NCI-H1105 treated with DMSO at 0.1 percent for 48 hours (cell line): ENCODE data around the gene OSCAR.
"Not testable (repeated sequence)": the region's sequence is repeated elsewhere in the genome, so short reads cannot be mapped to it uniquely, and the experiment has no call there.

Experiments used
- DNase-seq: peaks from one replicate; lab custom pipeline; 2025; lab: John Stamatoyannopoulos, UW

The OSCAR gene

DNA sequence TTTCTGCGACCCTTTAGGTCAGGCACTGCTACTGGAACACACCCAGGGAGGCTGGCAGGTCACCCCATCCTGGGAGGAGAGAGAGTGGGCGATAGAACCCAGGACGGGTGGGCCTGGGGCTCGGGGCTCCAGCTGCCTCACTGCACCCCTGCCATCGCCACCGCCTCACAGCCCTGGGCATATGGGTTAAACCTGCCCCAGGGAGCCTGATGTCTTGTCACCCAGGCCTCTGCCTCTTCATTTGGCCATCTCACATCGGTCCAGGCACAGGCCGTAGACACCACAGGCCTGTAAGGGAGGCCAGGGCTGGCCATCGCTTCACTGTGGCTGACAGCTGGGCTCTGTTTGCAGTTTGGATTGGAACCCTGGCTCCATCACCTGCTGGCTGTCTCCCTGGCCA lies 25.1 kb upstream of the OSCAR start:
- no peak for DNase-seq

DNA sequence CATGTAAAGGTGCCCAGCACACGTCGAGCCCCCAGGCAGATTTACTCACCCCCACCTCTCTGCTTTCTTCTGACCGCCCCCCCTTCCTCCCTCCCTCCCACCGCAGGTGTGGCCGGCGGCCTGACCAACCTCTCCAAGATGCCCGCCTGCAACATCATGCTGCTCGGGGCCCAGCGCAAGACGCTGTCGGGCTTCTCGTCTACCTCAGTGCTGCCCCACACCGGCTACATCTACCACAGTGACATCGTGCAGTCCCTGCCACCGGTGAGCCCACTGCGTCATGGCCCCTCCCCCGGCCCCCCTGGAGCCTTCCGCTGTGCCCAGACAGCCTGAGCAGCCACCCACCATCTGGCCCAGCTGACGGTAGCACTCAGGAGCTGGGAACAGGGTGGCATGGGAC lies 23.8 kb upstream of the OSCAR start:
- DNase-seq: no peak

DNA sequence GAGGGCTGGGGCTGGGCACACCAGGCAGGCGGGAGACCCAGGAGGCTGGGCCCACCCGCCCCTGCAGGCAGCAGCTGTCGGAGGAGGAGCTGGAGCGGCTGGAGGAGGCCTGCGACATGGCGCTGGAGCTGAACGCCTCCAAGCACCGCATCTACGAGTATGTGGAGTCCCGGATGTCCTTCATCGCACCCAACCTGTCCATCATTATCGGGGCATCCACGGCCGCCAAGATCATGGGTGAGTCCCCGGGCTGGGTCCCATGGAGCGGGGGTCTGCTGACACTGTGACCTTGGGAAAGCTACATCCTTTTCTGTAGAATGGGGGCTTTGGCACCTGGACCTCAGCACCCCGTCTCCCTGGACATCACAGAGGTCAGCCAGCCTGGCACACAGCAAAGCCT lies 23.1 kb upstream of the OSCAR start:
- no peak for DNase-seq

DNA sequence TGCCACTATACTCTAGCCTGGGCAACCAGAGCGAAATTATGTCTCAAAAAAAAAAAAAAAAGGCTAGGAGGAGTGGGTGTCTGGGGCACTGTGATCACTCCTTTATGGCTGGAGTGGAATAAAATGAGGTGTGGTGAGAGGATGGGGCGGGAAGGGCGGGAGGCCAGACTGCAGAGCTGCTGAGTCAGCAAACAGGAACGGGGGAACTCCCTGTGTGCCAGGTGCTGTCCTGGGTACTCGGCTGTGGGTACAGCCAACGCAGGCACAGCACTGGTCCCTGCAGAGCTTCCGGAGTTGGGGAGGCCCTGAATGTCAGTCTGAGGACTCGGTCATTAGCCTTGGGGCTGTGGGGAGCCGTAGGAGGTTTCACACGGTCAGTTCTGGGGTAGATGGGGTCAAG lies 20.7 kb upstream of the OSCAR start:
- DNase-seq: no peak

DNA sequence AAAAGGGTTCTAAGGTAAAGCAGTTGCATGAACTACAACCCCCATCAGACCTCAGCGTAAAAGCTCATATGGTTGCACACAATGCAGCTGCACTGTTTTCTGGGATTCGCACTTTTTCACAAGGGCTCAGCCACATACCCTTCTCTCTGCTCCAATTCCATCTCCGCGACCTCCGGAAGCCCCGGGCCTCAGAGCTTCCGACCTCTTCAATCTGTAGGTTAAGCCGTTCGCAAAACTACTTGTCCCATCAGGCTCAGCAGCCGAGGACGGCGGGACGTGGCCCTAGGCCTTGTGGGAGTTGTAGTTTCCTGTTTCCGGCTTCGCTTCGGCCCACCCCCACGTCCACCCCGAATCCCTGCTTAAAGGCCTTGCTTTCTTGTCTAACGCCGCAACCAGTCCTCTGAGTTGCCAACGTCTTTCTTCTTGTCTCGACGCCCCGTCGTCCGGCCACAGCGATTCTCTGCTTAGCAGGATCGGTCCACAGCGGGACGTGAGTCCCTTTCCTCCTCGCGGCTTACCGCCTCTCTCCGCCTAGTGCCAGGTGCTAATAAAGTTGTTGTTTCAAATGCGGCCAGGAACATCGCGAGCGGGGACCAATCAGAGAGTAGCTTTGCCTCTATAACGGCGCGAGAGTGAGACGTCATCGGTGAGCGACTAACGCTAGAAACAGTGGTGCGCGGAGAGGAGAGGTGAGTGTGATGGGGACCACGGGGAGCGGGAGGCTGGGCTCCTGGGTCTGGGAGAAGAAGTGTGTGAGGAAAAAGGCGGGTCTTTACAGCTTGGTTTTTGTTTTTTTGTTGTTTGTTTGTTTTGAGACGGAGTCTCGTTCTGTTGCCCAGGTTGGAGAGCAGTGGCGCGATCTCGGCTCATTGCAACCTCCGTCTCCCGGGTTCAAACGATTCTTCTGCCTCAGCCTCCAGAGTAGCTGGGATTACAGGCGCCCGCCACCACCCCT lies 14.8 kb upstream of the OSCAR start, which contains the start of the genes PRPF31 and TFPT:
Gene PRPF31 (plus strand): TSS at position 646 of the 955 bp plus-strand sequence. CDS start 2,525 bp downstream, outside the sequence.
Gene TFPT (minus strand): TSS at position 549 of the 955 bp plus-strand sequence. CDS start 388 bp downstream, at position 161.
- DNase-seq: peak; percentile 98

DNA sequence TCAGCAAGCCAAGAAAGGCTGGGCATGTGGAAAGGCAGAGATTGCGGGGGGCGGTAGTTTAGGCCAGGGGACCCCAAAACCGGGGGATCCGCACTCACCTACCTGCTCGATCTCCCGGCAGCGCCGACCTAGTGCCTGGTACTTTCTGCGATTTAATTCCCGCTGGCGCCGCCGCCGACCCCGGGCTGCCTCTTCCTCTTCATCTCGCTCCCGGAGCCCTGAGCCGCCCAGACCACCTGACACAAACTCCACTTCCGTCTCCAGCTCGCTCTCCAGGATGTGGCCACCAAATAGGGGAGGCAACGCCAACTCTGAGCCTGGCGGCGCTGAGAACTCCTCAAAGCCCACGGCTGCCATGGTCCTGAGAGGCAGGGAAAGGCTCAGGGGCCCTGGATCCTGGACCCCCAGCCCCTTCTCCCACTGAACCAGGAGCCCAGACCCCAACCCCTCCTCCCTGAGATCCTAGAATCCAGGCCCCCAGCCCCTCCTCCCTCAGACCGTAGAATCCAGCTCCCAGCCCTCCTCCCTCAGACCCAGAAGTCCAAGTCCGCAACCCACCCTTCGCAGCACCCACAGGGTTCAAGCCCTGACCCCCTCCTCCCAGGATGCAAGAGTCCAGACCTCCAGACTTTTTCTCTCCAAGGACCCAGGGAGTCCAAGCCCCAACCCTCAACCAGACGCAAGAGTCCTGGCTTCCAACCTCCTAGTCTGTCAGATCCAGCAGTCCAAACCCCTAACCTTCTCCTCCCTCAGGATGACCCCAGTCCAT lies 13.9 kb upstream of the OSCAR start:
- DNase-seq: peak; percentile 19

DNA sequence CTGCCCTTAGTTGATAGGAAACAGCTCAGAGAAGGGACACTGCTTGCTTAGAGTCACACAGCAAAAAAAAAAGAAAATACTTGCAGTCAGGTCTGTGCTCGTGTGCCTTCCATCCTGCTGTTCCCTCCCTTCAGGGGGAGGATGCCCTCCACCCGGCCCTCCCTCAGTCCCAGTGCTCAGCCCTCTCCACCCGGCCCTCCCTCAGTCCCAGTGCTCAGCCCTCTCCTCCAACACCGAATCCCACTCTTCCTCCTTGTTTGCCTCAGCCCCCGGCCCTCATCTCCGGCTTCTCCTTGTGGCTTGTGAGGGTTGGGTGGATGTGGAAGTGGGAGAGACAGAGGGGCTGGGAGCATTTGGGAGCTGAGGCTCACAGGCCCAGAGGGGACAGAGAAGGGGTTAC lies 9.0 kb upstream of the OSCAR start:
- no peak for DNase-seq

DNA sequence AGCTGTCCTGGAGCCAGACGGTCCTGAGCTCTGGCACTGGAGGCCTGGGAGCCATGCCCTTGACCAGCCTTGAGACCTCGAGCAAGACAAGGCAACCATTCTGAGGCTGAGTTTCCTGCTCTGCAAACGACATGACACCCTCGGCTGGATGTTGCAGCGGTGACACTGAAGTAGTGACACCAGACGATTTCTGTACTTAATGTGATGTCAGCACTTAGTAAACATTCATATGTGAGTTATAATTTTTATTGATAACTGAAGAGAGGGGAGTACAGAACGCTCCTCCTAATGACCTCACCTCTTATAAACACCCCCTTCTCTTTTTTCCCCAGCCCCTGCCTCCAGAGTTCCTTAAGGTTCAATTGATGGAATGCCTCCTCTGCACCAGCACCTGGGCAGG lies 7.9 kb upstream of the OSCAR start:
- no peak for DNase-seq

DNA sequence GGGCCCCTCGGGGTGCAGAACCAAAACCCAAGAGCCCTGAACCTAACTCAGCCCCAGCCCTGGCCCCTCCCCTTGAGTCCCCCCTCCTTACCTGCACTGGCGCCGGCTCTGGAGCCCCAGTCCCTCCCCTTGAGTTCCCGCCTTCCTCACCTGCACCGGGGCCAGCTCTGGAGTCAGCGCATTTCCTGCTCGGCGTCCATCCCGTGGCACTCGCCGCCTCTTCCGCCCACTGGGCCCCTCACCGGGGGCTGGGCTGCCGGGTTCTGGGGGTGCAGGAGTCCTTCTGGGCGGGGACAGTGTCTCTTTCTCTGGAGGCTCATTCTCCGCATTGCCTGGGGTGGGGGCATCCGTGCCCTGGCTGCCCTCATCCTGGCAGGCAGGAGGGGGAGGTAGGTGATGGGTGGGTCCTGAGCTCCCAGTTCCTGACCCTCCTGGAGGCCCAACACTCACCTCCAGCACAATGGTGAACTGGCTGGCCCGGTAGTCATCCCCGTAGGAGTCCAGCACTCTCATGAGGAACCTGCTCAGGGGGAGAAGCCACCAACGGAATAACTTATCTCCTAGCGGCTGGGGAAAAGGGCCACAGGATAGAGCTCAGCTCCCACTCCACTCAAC lies 7.4 kb upstream of the OSCAR start:
- no peak for DNase-seq

DNA sequence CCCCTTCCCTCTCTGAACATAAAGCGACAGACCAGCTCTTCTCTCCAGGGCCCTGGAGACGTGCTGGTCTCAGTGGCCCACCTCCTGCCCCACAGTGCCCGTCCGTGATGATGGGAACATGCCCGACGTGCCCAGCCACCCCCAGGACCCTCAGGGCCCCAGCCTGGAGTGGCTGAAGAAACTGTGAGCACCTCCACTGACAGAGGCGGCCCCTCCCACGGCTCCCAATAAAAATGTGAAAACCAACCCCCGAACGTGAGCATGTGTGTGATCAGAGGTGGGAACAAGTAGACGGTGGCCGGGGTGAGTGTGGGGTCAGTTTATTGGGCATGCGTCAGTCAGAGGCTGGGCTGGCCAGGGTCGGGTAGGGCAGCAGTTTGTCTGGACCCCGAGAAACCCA lies 6.1 kb upstream of the OSCAR start:
- no peak for DNase-seq

DNA sequence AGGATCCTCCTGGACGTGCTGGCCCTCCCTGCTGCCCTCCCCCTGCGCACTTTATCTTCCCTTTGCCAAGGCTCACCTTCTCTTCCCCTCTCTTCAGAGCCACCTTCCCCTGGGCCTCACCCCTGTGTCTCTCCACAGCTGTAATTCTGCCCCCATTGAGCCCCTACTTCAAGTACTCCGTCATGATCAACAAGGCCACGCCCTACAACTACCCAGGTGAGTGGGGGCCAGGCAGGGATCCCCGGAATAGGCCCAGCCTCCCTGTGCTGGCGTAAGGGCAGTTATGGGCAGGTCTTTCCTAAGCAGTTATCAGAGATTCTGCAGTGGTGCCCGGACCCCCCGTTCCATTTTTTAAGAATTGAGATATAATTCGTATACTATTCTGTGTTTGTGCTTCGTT lies 5.2 kb upstream of the OSCAR start:
- no peak for DNase-seq

DNA sequence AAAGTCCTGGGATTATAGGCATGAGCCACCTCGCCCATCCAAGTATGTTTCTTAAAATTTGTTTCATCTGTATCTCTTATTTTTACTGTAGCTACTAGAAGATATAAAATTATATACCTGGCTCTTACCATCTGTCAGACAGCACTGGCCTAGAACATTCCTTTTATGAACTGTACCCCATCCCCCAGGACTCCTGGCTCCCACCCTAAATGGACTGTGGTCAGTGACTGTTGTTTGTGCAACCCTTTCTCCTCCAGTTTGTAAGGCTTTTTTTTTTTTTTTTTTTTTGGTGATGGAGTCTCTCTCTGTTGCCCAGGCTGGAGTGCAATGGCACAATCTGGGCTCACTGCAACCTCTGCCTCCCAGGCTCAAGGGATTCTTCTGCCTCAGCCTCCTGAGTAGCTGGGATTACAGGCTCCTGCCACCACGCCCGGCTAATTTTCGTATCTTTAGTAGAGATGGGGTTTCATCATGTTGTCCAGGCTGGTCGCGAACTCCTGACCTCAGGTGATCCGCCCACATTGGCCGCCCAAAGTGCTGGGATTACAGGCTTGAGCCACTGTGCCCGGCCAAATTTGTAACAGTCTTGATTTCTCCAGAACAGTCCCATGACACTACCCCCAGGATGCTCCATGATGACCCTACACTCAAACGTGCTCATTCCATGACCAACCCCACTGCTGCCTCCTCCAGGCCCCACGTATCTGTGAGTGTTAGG lies 4.6 kb upstream of the OSCAR start:
- DNase-seq: no peak

DNA sequence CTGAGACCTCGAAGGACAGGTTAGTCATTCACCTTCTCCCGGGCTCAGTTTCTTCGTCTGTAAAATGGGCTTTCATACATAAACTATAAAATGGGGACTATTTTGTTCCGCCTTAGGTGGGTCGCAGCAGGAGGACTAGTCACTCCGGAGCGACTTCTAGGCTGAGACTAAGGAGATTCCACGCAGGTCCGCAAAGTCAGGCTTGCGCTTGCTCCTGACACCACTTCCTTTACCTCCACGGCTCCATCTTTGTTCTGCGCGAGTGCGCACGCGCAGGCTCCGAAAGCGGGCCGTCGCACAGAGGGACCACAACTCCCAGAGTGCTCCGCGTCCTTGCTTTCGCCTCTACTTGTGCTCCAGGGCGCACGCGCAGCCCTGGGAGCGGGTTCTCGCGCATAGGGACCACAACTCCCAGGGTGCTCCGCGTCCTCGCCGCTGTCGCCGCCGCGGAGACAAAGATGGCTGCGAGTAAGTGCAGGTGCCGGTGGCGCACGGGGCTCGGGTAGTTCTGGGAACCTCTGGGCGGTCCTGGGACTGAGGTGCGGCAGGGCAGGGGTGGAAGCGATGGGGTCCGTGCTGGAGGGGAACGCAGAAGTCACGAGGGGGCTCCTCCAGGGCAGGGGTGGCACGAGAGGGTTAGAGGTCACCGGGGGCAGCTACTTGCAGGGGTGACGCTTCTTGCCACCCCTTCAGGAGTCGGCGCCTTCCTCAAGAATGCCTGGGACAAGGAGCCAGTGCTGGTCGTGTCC lies 2.0 kb upstream of the OSCAR start, which contains the start of gene NDUFA3:
Gene NDUFA3 (plus strand): TSS at position 435 of the 749 bp plus-strand sequence. CDS start 24 bp downstream, at position 459.
- DNase-seq: peak; percentile 98

DNA sequence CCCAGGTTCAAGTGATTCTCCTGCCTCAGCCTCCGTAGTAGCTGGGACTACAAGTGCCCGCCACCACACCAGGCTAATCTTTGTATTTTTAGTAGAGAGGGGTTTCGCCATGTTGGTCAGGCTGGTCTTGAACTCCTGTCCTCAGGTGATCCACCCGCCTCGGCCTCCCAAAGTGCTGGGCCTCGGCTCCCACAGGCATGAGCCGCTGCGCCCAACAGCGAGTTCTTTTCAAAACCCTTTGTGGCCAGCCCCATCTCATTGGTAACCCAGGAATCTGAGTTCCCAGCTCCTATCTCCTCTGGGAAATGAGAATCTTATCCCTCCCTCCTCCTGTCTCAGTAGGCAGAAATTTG lies 724 bp downstream of the OSCAR start:
- DNase-seq: not testable (repeated sequence)

DNA sequence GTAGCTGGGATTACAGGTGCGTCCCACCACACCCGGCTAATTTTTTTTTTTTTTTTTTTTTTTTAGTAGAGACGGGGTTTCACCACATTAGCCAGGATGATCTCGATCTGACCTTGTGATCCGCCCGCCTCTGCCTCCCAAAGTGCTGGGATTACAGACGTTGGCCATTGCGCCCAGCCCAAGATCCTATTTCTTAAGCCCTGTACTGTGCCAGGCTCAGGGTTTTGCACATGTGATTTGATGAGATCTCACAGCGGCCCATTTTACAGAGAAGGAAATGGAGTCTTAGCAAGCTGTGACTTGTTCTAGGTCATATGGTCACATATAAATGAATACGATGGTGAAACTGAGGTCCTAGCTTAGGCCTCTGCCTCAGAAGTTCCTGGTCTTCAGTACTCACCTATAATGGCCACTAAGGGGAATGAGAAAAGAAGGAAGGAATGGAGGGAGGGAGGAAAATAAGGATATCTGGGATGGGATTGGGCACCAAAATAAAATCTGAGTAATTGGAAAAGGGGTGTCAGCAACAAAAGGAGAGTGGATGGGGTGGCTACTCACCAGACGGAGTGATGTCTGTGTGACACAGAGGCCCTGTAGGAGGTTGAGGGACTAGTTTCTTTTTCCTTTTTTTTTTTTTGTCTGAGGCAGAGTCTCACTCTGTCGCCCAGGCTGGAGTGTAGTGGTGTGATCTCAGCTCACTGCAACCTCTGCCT lies 1.3 kb downstream of the OSCAR start:
- DNase-seq: no peak

DNA sequence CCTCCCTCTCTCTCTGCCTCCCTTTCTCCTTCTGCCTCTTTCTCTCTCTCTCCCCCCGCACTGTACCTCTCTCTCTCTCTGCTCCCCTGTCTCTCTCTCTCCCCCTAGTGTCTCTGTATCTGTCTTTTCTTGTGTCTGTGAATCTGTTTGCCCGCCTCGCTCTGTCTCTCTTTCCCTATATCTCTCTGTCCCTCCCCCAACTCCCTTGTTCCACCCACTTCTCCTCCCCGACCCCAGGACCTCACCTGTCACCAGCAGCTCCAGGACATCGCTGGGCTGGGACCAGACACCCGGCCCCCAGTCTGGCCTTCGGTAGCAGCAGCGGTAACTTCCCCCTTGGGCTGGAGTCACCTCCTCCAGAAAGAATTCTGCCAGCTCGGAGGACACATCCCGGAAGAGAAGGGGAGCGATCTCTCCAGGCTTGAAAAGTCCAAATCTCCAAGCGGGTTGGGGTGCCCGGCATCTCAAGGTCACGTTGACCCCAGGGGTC lies 3.9 kb downstream of the OSCAR start:
- DNase-seq: no peak

DNA sequence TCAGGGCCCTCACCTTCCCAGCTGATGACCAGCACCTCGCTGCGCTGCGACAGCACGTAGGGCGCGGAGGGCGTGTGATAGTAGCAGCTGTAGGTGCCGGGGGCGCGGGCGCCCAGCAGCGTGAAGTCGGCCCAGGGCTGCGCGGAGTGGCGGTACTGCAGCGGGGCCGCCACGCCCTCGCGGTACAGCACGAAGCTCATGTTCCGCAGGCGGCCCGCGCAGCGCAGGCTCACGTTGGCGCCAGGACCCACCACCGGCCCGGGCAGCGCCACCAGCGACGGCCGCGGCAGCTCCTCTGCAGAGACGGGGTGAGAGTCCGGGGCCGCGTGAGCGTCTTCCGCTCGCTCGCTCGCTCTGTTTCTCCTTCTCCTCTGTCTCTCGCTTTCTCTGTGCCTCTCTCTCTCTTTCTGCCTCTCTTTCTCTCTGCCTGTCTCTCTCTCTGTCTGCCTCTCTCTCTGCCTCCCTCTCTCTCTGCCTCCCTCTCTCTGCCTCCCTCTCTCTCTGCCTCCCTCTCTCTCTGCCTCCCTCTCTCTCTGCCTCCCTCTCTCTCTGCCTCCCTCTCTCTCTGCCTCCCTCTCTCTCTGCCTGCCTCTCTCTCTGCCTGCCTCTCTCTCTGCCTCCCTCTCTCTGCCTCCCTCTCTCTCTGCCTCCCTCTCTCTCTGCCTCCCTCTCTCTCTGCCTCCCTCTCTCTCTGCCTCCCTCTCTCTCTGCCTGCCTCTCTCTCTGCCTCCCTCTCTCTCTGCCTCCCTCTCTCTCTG lies 4.6 kb downstream of the OSCAR start:
- DNase-seq: peak; percentile 25

DNA sequence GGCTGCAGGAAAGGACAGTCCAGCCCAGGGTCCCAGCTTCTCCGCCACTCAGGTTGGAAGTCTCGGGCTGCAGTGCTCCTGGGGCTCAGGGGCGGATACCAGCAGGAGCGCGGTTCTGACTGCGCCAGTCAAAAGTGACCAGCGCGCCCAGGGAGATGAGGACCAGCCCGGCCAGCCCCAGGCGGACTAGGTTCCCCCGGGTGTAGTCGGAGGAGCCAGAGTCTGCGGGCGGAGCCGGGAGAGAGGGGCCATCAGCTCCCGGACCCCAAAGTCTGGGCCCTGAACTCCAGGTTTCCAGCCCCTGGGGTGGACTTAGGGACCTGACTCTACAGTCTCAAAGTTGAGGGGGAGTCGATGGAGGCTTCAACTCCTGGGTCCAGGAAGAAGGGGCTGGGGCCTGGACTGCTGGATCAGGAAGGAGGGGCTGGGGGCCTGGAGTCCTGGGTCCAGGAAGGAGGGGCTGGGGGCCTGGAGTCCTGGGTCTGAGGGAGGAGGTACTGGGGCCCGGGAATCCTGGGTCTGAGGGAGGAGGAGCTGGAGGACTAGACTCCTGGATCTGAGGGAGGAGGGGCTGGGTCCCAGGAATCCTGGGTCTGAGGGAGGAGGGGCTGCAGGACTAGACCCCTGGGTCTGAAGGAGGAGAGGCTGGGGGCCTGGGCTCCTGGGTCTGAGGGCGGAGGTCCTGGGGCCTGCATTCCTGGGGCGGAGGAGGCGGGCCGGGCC lies 5.3 kb downstream of the OSCAR start:
- DNase-seq: no peak
